ENCODE data around the gene MPHOSPH6.

DNA sequence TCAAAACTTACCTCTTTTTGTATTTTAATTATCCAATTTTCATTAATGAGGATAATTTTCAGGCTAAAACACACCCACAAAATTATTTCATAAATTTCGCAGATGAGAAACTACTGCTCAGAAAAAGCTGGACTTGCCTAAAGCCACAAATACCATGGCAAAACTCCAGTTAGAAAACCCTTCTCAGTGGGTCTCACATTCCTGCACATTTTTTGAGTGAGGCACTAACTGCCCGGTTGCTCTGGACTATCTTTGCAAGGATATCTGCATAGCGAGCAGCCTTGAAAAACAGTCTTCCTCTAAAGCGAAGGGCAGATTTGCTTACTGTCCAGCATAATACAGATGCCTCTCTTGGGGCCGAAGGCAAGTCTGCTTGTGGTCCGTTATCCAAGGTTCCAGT, 9.8 kb downstream of the MPHOSPH6 start:
- TF ChIP-seq TEAD4 (IDR thresholded peaks at IDR 0.05; ENCODE audit: borderline replicate concordance, insufficient read depth) (no peak), POLR2AphosphoS5 (IDR thresholded peaks at IDR 0.05; ENCODE audit: low read depth, low read length) (no peak)
- TF ChIP-seq, protein P1, sequence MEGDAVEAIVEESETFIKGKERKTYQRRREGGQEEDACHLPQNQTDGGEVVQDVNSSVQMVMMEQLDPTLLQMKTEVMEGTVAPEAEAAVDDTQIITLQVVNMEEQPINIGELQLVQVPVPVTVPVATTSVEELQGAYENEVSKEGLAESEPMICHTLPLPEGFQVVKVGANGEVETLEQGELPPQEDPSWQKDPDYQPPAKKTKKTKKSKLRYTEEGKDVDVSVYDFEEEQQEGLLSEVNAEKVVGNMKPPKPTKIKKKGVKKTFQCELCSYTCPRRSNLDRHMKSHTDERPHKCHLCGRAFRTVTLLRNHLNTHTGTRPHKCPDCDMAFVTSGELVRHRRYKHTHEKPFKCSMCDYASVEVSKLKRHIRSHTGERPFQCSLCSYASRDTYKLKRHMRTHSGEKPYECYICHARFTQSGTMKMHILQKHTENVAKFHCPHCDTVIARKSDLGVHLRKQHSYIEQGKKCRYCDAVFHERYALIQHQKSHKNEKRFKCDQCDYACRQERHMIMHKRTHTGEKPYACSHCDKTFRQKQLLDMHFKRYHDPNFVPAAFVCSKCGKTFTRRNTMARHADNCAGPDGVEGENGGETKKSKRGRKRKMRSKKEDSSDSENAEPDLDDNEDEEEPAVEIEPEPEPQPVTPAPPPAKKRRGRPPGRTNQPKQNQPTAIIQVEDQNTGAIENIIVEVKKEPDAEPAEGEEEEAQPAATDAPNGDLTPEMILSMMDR (IDR thresholded peaks at IDR 0.05) = no peak

Data from SK-N-SH (cell line).